ENCODE measurements around the gene PFDN2. TPM values are rescaled to one million over a fixed set of nuclear protein-coding genes. Genes with fewer than 3 reads are reported as not detected.
"Not testable (repeated sequence)": the region's sequence is repeated elsewhere in the genome, so short reads cannot be mapped to it uniquely, and the experiment has no call there.

Gene PFDN2
- total and polyA plus RNA-seq, 2 experiments from 2014 or later = 47.6 to 93.2 TPM

DNA sequence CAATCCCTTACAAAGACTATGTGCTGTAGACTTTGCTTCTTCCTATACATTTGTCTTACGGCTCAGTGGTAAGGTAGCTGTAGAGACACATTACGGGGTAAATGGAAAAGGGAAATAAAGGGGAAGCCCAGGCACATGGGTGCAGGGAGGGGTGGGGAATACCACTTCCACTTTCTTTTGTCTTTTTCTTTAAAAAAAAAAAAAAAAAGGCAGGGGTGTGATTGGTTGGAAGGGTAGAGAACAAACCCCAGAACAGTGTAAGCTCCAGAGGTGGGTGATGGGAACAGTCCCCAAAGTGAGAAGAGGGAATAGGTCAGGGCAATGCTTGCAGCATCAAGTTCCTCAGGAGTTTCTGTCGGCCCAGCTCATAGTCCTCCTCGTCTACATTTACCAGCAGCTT, 4.0 kb upstream of the PFDN2 start:
- H3K27ac ChIP-seq = no peak overlapping the region
- peaks cover 51% of the 10 kb centered on the region for H3K79me2 ChIP-seq
- H3K27me3 ChIP-seq = no peaks in the 10 kb centered on the region
- H3K4me1 ChIP-seq (ENCODE audit: insufficient read depth) = peaks cover 21% of the 10 kb centered on the region
- TF ChIP-seq EZH2phosphoT487 (IDR thresholded peaks at IDR 0.05; ENCODE audit: low read depth, severe bottlenecking, unreplicated experiment) (no peak), CTCF (IDR thresholded peaks at IDR 0.05; ENCODE audit: poor library complexity) (no peak), EZH2 (IDR thresholded peaks at IDR 0.05; ENCODE audit: borderline replicate concordance) (no peak)
- H3K4me2 ChIP-seq = no peak overlapping the region
- H3K4me3 ChIP-seq = no peak overlapping the region
- no peak for DNase-seq (ENCODE audit: low spot score)
- no peaks in the 10 kb centered on the region for H3K9me2 ChIP-seq (replicated peaks; ENCODE audit: insufficient read depth)
- no peaks in the 10 kb centered on the region for H3K9me3 ChIP-seq (ENCODE audit: low read depth)
- 89% methylated on average over 4 of the region's 4 CpGs for WGBS (ENCODE audit: low lambda C conversion rate, missing lambda C conversion rate)
- H4K20me1 ChIP-seq (ENCODE audit: insufficient read depth, poor library complexity, severe bottlenecking) = no peaks in the 10 kb centered on the region
- H2AFZ ChIP-seq = no peak overlapping the region
- no peaks in the 10 kb centered on the region for H3K36me3 ChIP-seq (replicated peaks; ENCODE audit: insufficient read depth, low read depth)

GRCh38 chr1:161121042-161121650, 3.3 kb upstream of the PFDN2 start:
- WGBS (ENCODE audit: low lambda C conversion rate, missing lambda C conversion rate) = 95% methylated on average over 3 of the region's 3 CpGs
- Histone ChIP-seq H3K9me2 (replicated peaks; ENCODE audit: insufficient read depth) (no peaks in the 10 kb centered on the region), H3K79me2 (peaks cover 51% of the 10 kb centered on the region), H3K27me3 (no peaks in the 10 kb centered on the region), H4K20me1 (ENCODE audit: insufficient read depth, poor library complexity, severe bottlenecking) (no peaks in the 10 kb centered on the region), H3K9me3 (ENCODE audit: low read depth) (no peaks in the 10 kb centered on the region), H3K27ac (peak overlapping the region; percentile 95), H3K4me3 (no peak overlapping the region), H2AFZ (no peak overlapping the region), H3K36me3 (replicated peaks; ENCODE audit: insufficient read depth, low read depth) (no peaks in the 10 kb centered on the region), H3K4me1 (ENCODE audit: insufficient read depth) (peaks cover 28% of the 10 kb centered on the region), H3K4me2 (no peak overlapping the region)
- TF ChIP-seq EZH2 (IDR thresholded peaks at IDR 0.05; ENCODE audit: borderline replicate concordance) = no peak
- no peak for TF ChIP-seq CTCF (IDR thresholded peaks at IDR 0.05; ENCODE audit: poor library complexity)
- TF ChIP-seq EZH2phosphoT487 (IDR thresholded peaks at IDR 0.05; ENCODE audit: low read depth, severe bottlenecking, unreplicated experiment) = no peak
- DNase-seq (ENCODE audit: low spot score) = no peak

GRCh38 chr1:161119092-161119903, 1.5 kb upstream of the PFDN2 start:
- WGBS (ENCODE audit: low lambda C conversion rate, missing lambda C conversion rate) = 46% methylated on average over 10 of the region's 10 CpGs
- H2AFZ ChIP-seq = no peak overlapping the region
- H3K9me3 ChIP-seq (ENCODE audit: low read depth) = no peaks in the 10 kb centered on the region
- H3K27me3 ChIP-seq = no peaks in the 10 kb centered on the region
- H4K20me1 ChIP-seq (ENCODE audit: insufficient read depth, poor library complexity, severe bottlenecking) = no peaks in the 10 kb centered on the region
- no peaks in the 10 kb centered on the region for H3K9me2 ChIP-seq (replicated peaks; ENCODE audit: insufficient read depth)
- no peaks in the 10 kb centered on the region for H3K36me3 ChIP-seq (replicated peaks; ENCODE audit: insufficient read depth, low read depth)
- peak overlapping the region; percentile 95 for H3K27ac ChIP-seq
- peak overlapping the region; percentile 83 for H3K4me2 ChIP-seq
- peaks cover 51% of the 10 kb centered on the region for H3K79me2 ChIP-seq
- DNase-seq (ENCODE audit: low spot score) = peak; percentile 86
- TF ChIP-seq EZH2 (IDR thresholded peaks at IDR 0.05; ENCODE audit: borderline replicate concordance) (no peak), EZH2phosphoT487 (IDR thresholded peaks at IDR 0.05; ENCODE audit: low read depth, severe bottlenecking, unreplicated experiment) (no peak), CTCF (IDR thresholded peaks at IDR 0.05; ENCODE audit: poor library complexity) (peak; percentile 29)
- peaks cover 30% of the 10 kb centered on the region for H3K4me1 ChIP-seq (ENCODE audit: insufficient read depth)
- no peak overlapping the region for H3K4me3 ChIP-seq

- H3K79me2 ChIP-seq = peaks cover 76% of the 10 kb centered on the region
- not testable (repeated sequence) for DNase-seq (ENCODE audit: low spot score); H4K20me1 ChIP-seq (ENCODE audit: insufficient read depth, poor library complexity, severe bottlenecking); H3K27ac ChIP-seq; H2AFZ ChIP-seq; H3K9me2 ChIP-seq (replicated peaks; ENCODE audit: insufficient read depth); H3K4me3 ChIP-seq; H3K9me3 ChIP-seq (ENCODE audit: low read depth); H3K36me3 ChIP-seq (replicated peaks; ENCODE audit: insufficient read depth, low read depth); H3K27me3 ChIP-seq
- 93% methylated on average over 6 of the region's 6 CpGs for WGBS (ENCODE audit: low lambda C conversion rate, missing lambda C conversion rate)
- H3K4me1 ChIP-seq (ENCODE audit: insufficient read depth) = peaks cover 30% of the 10 kb centered on the region
- H3K4me2 ChIP-seq = peak overlapping the region; percentile 83
Measured at GRCh38 chr1:161115961-161116360, 1.9 kb downstream of the PFDN2 start.
